HEK293 (cell line): Measurements from ENCODE around the gene NFKB1.

Experiments
- CTCF ChIA-PET: fragments of 350-600 bp; formaldehyde crosslinking; extraction: SDS; loops from one replicate; lab custom pipeline; 2021; ENCODE audit warnings: antibody characterized with exemption; lab: Yijun Ruan, JAX
- POLR2A ChIA-PET: fragments of 300-600 bp; formaldehyde crosslinking; extraction: SDS; loops from one replicate; lab custom pipeline; 2020; ENCODE audit warnings: antibody characterized with exemption, inconsistent platforms; lab: Yijun Ruan, JAX
- H3K27ac ChIP-seq: fragments of 200-500 bp; sonication (Bioruptor generic); 2 replicates; pipeline ENCODE4 v1.5.1; 2014; ENCODE audit warnings: low read depth, low read length, control low read depth, inconsistent platforms; ENCODE audit errors: extremely low read depth
- H3K36me3 ChIP-seq, 2 experiments: fragments of 200-500 bp in 1 of 2; sonication (Bioruptor generic) in 1 of 2; 1 replicate in 1 of 2; 2 replicates in 1 of 2; pipeline ENCODE4 v1.5.1; 2014 to 2017; ENCODE audit warnings: inconsistent platforms in 2 of 2, low read length in 2 of 2; ENCODE audit not compliant: control insufficient read depth in 2 of 2, insufficient read depth in 1 of 2
- H3K4me1 ChIP-seq: fragments of 200-500 bp; sonication (Bioruptor generic); 2 replicates; pipeline ENCODE4 v1.5.1; 2014; ENCODE audit warnings: mild to moderate bottlenecking, low read length, inconsistent platforms; ENCODE audit not compliant: control insufficient read depth, insufficient read depth
- H3K4me3 ChIP-seq: 2 replicates; pipeline ENCODE4 v1.5.1; 2011; ENCODE audit warnings: low read depth, mild to moderate bottlenecking, control low read depth, low read length, moderate library complexity
- H3K9me3 ChIP-seq: fragments of 200-500 bp; sonication (Bioruptor generic); 2 replicates; pipeline ENCODE4 v1.5.1; 2014; ENCODE audit warnings: low read depth, low read length, inconsistent platforms; ENCODE audit not compliant: control insufficient read depth, insufficient read depth
- INSM2 ChIP-seq: fragments of 450-650 bp; formaldehyde crosslinking; IDR thresholded peaks from 2 replicates; pipeline ENCODE4 v1.5.1; 2016; ENCODE audit warnings: missing biosample characterization, missing genetic modification characterization
- PBX3 ChIP-seq: sonication (generic); formaldehyde crosslinking; IDR thresholded peaks from 2 replicates; pipeline ENCODE4 v1.8.1; 2022; ENCODE audit warnings: mild to moderate bottlenecking, moderate library complexity, missing genetic modification reagents
- PRDM2 ChIP-seq: fragments of 450-650 bp; formaldehyde crosslinking; IDR thresholded peaks from 2 replicates; pipeline ENCODE4 v1.5.1; 2016; ENCODE audit warnings: missing biosample characterization, missing genetic modification characterization, borderline replicate concordance
- SCRT2 ChIP-seq: fragments of 450-650 bp; formaldehyde crosslinking; IDR thresholded peaks from 2 replicates; pipeline ENCODE4 v1.5.1; 2016; ENCODE audit warnings: missing biosample characterization, missing genetic modification characterization
- ZBTB6 ChIP-seq: fragments of 450-650 bp; formaldehyde crosslinking; IDR thresholded peaks from 2 replicates; pipeline ENCODE4 v1.5.1; 2017; ENCODE audit warnings: missing biosample characterization, missing genetic modification characterization
- ZBTB8A ChIP-seq: fragments of 450-650 bp; formaldehyde crosslinking; IDR thresholded peaks from 2 replicates; pipeline ENCODE4 v1.5.1; 2016; ENCODE audit warnings: missing biosample characterization, missing genetic modification characterization
- ZFP41 ChIP-seq: fragments of 450-650 bp; formaldehyde crosslinking; IDR thresholded peaks from 2 replicates; pipeline ENCODE4 v1.5.1; 2016; ENCODE audit warnings: missing biosample characterization, missing genetic modification characterization, borderline replicate concordance
- ZNF112 ChIP-seq: fragments of 450-650 bp; formaldehyde crosslinking; IDR thresholded peaks from 2 replicates; pipeline ENCODE4 v1.5.0; 2017; ENCODE audit warnings: missing biosample characterization, missing genetic modification characterization
- ZNF155 ChIP-seq: fragments of 450-650 bp; formaldehyde crosslinking; IDR thresholded peaks from 2 replicates; pipeline ENCODE4 v1.5.1; 2016; ENCODE audit warnings: missing biosample characterization, missing genetic modification characterization
- ZNF157 ChIP-seq: fragments of 450-650 bp; formaldehyde crosslinking; IDR thresholded peaks from 2 replicates; pipeline ENCODE4 v1.5.1; 2016; ENCODE audit warnings: missing biosample characterization, missing genetic modification characterization
- ZNF223 ChIP-seq: fragments of 450-650 bp; formaldehyde crosslinking; IDR thresholded peaks from 2 replicates; pipeline ENCODE4 v1.5.1; 2016; ENCODE audit warnings: missing biosample characterization, missing genetic modification characterization
- ZNF26 ChIP-seq: fragments of 450-650 bp; formaldehyde crosslinking; IDR thresholded peaks from 2 replicates; pipeline ENCODE4 v1.5.1; 2016; ENCODE audit warnings: missing biosample characterization, missing genetic modification characterization
- ZNF311 ChIP-seq: fragments of 450-650 bp; formaldehyde crosslinking; IDR thresholded peaks from 2 replicates; pipeline ENCODE4 v1.5.1; 2017; ENCODE audit warnings: missing biosample characterization, missing genetic modification characterization, borderline replicate concordance
- ZNF37A ChIP-seq: fragments of 450-650 bp; IDR thresholded peaks from 2 replicates; pipeline ENCODE4 v1.5.1; 2018; ENCODE audit warnings: missing biosample characterization, missing genetic modification characterization
- ZNF488 ChIP-seq: fragments of 450-650 bp; formaldehyde crosslinking; IDR thresholded peaks from 2 replicates; pipeline ENCODE4 v1.5.1; 2016; ENCODE audit warnings: missing biosample characterization, missing genetic modification characterization
- ZNF530 ChIP-seq: fragments of 450-650 bp; formaldehyde crosslinking; IDR thresholded peaks from 2 replicates; pipeline ENCODE4 v1.5.1; 2016; ENCODE audit warnings: low read depth, missing biosample characterization, missing genetic modification characterization
- ZNF555 ChIP-seq: fragments of 450-650 bp; formaldehyde crosslinking; conservative IDR thresholded peaks from 2 replicates; pipeline ENCODE4 v1.5.1; 2017; ENCODE audit warnings: missing biosample characterization, mild to moderate bottlenecking, missing genetic modification characterization, inconsistent platforms
- ZNF571 ChIP-seq: fragments of 450-650 bp; formaldehyde crosslinking; IDR thresholded peaks from 2 replicates; pipeline ENCODE4 v1.5.0; 2017; ENCODE audit warnings: missing biosample characterization, missing genetic modification characterization
- ZNF701 ChIP-seq: fragments of 450-650 bp; formaldehyde crosslinking; IDR thresholded peaks from 2 replicates; pipeline ENCODE4 v1.5.1; 2016; ENCODE audit warnings: missing biosample characterization, missing genetic modification characterization

NFKB1 gene

GRCh38 chr4:102469806-102470205 is 31.4 kb upstream of the NFKB1 start (continued):
- no peak for TF ChIP-seq ZNF26 (tag by site-specific recombination)
- no peak for TF ChIP-seq INSM2 (tag by site-specific recombination)
- no peak for TF ChIP-seq PRDM2
- no peak for TF ChIP-seq ZFP41 (tag by site-specific recombination)
- TF ChIP-seq SCRT2 (tag by site-specific recombination): no peak
- TF ChIP-seq ZNF571 (tag by site-specific recombination): no peak

GRCh38 chr4:102472441-102473013 is 28.6 kb upstream of the NFKB1 start:
- CTCF ChIA-PET: no interaction called here

More at GRCh38 chr4:102472441-102473013, 28.6 kb upstream of the NFKB1 start:
- H3K4me3 ChIP-seq: no peak overlapping the region
- TF ChIP-seq ZNF112 (tag by site-specific recombination) (no peak), ZNF26 (tag by site-specific recombination) (no peak), PBX3 (CRISPR knock-in tag) (no peak), ZNF701 (tag by site-specific recombination) (no peak), ZNF157 (tag by site-specific recombination) (no peak), ZNF311 (tag by site-specific recombination) (no peak), ZNF555 (tag by site-specific recombination) (no peak), ZNF223 (tag by site-specific recombination) (no peak), ZBTB6 (no peak), ZNF155 (tag by site-specific recombination) (no peak), ZBTB8A (no peak), ZNF488 (tag by site-specific recombination) (no peak), ZNF37A (tag by site-specific recombination) (no peak), ZNF530 (no peak)
- no peaks in the 10 kb centered on the region for H3K36me3 ChIP-seq
- POLR2A ChIA-PET: no interaction called here
- no peaks in the 10 kb centered on the region for H3K9me3 ChIP-seq
- no peak overlapping the region for H3K27ac ChIP-seq
- no peaks in the 10 kb centered on the region for H3K4me1 ChIP-seq
